T-helper 2 cell treated with Interferon-gamma antibody and Interleukin-4, amounts not matched to agents 100 ng/mL and 5 ng/mL, for 36 hours (primary cell): ENCODE results near the gene GPR132. TPM values are rescaled to one million over a fixed set of nuclear protein-coding genes. Genes with fewer than 3 reads are reported as not detected.
"Not testable (repeated sequence)": the region's sequence is repeated elsewhere in the genome, so short reads cannot be mapped to it uniquely, and the experiment has no call there.

ENCODE experiments used
- intact Hi-C: fragments of 100-400 bp; cut with micrococcal nuclease; formaldehyde crosslinking; loops from one replicate; pipeline ENCODE4 v1.15.1; 2023
- total RNA-seq: library from RNA; stranded (reverse); gene quantifications from 2 replicates; pipeline ENCODE4 v1.2.3, GENCODE V29; 2022

Gene GPR132
- total RNA-seq, 1 donor from 2014 or later, result 31.8 TPM

GRCh38 chr14:105092171-105093037, 27.2 kb upstream of the GPR132 start:
- intact Hi-C loops, result loop anchor here (10.0 kb wide), 1 partner anchor 72 kb away; the partner anchor contains the start of gene JAG2

DNA sequence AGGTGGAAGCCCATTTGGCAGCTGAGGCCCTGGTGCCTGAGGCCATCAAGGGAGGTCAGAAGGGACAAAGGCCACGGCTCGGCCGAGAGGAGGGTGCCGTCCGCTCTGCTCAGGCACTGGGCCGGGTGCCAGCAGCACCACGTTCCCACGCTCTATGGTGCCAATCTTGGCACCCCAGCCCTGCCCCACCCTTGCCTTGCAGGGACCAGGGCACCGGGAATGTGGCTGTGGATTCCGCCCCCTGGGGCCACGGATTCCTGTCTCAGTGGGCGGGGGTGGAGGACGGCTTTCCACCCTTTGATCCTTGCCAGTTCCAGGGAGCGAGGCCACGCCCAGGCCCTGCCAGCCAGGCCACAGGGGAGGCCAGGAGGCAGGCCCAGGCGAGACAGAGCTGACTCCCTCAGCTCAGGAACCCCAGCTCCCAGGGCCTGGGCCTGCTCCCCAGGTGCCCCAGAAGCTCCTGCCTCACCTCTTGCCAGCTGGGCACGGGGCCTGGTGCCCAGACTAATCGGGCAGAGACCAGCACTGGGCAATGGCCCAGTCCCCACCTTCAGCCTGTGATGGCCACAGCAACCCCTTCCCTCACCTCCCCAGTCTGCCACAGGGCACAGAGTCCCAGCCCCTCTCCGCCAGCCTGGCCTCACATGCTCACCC, 26.4 kb upstream of the GPR132 start:
- intact Hi-C loops, result loop anchor here (10.0 kb wide), 1 partner anchor 73 kb away; the partner anchor contains the start of gene JAG2

- intact Hi-C loops, result loop anchor here (10.0 kb wide), 1 partner anchor 74 kb away; the partner anchor contains the start of gene JAG2
Observed at GRCh38 chr14:105091054-105091516, 25.9 kb upstream of the GPR132 start.

DNA sequence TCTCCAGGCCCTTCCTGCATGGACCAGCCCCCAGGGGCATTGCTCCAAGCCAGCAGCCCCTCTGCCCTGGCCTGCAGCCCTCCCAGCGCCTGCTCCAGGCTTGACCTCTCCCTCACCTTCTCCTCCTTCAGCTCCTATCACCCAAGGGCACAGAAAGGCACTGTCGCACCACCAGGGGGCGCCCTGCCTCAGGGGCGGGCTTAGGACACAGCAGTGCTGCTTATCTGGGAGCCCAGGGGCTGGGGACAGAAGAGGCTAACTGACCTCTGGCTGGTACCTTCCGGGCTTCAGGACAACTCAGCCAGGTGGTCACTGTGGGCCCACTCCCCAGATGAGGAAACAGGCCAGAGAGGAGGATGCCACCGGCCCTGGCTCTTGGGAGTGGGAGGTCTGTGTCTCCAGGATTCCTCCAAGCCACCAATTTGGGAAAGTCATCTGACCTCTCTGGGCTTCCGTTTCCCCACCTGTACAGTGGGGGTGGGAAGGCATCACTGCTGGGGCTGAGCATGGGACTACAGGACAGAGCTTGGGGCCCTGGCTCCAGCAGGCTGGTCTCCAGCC, 25.3 kb upstream of the GPR132 start:
- intact Hi-C loops, result loop anchor here (1.0 to 10.0 kb wide), 4 partner anchors 25 to 262 kb away; partner anchors contain the start of genes GPR132 and JAG2

DNA sequence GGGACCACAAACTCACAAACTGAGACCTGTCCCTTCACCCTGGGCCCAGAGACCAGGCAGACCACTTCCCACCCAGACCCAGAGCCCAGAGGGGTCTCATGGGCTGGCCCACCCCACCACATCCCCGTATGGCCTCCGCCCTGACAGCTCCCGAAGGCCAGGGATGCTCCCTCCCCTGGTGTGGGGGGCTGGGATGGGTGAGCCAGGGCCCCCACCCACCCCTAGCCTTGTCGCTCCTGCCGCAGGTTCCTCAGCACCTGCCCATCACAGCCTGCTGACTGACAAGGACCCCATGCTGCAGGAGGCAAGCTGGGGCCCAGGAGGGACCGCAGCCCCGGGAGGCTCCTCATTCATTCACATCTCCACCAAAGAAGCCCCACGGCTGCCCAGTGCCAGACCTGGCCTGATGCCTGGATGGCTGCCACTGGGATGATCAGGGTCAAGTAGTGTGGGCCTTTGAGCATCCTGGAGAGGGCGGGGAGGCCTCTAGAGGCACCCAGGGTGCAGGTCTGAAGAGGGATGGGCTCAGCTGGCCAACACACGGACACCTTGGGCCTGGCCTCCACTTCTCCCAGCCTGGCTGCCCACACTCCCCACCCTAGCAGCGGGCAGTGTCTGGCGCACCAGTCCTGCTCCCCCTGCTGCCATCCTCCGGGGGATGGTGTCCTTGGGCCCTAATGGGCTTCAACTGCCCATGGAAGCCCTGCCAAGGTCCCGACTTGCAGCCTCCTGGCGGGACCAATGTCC, 24.7 kb upstream of the GPR132 start:
- intact Hi-C loops, result loop anchor here (1.0 to 10.0 kb wide), 5 partner anchors 25 to 262 kb away; partner anchors contain the start of genes BRF1, GPR132 and JAG2

- intact Hi-C loops, result loop anchor here (5.0 kb wide), 1 partner anchor 213 kb away; the partner anchor contains the start of gene BRF1
Observed at GRCh38 chr14:105088812-105089745, 23.8 kb upstream of the GPR132 start.

- intact Hi-C loops, result loop anchor here (2.0 to 5.0 kb wide), 3 partner anchors 23 to 214 kb away; partner anchors contain the start of genes BRF1 and GPR132
Observed at GRCh38 chr14:105087963-105088811, 23.0 kb upstream of the GPR132 start.

DNA sequence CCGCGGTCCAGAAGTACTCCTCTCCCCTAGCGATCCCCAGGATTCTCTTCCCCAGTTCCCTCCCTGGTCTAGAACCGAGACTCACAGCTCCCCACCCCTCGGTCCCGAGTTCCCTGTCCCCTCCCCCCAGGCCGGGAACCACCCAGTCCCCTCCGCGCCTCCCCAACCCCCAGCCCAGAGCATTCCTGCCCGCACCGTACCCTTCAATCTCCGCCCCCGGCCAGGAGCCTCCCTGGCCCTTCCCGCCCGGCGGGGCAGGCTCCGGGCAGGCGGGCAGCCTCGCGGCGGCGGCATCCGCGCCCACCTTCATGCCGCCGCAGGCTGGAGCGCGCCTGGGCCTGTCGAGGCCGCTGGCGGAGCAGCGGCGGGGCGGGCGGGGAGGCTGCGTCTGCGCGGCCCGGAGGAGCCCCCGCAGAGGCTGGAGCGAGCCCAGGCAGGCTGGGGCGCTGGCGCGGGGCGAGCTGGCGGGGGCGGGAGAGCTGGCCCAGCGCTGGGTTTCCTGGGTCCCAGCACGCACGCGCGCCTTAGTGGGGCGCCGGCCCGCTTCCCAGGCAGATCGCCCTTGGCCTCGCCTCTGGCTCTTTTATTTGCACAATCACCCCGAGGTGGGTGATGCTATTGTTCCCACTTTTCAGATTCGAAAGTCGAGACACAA, 22.2 kb upstream of the GPR132 start:
- intact Hi-C loops, result loop anchor here (2.0 to 5.0 kb wide), 3 partner anchors 23 to 215 kb away; partner anchors contain the start of genes BRF1 and GPR132

- intact Hi-C loops, result loop anchor here (2.0 to 5.0 kb wide), 3 partner anchors 22 to 215 kb away; partner anchors contain the start of genes BRF1 and GPR132
Observed at GRCh38 chr14:105086833-105087307, 21.6 kb upstream of the GPR132 start.

DNA sequence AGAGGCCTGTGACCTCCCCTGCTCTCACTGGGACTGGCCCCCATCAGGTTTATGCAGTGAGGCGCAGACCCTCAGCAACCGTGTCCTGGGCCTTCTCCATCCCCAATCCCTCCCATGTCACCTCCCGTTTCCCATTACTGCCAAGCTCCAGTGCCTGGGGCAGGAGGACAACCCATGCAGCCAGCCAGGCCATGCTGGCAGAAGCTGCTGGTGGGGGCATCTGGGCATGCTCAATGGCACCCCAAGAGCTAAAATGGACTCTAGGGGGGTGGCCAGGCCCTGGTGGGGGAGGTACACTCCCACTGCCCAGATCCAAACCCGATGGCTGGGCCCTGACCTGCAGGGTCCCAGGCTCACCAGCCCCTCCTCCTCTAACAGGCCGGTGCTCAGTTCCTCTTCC, 20.5 kb upstream of the GPR132 start:
- intact Hi-C loops, result loop anchor here (2.0 to 5.0 kb wide), 3 partner anchors 21 to 217 kb away; partner anchors contain the start of genes BRF1 and GPR132

GRCh38 chr14:105084741-105085571, 19.7 kb upstream of the GPR132 start:
- intact Hi-C loops, result loop anchor here (5.0 kb wide), 1 partner anchor 217 kb away; the partner anchor contains the start of gene BRF1

- intact Hi-C loops, result no loop called here
Observed at GRCh38 chr14:105083926-105084685, 18.9 kb upstream of the GPR132 start.

GRCh38 chr14:105082703-105083102, 17.5 kb upstream of the GPR132 start:
- intact Hi-C loops, result no loop called here

DNA sequence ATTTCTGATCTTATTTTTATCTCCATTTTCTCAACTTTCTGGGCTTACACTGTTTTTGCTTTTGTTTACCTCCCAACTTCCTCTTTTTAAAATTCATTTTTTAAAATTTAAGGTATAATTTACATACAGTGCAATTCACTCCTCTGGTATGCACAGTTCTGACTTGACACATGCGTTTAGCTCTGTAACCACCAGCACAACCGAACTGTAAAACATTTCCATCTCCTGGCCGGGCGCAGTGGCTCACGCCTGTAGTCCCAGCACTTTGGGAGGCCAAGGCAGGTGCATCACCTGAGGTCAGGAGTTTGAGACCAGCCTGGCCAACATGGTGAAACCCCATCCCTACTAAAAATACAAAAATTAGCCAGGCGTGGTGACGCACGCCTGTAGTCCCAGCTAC, 16.2 kb upstream of the GPR132 start:
- intact Hi-C loops, result not testable (repeated sequence)

DNA sequence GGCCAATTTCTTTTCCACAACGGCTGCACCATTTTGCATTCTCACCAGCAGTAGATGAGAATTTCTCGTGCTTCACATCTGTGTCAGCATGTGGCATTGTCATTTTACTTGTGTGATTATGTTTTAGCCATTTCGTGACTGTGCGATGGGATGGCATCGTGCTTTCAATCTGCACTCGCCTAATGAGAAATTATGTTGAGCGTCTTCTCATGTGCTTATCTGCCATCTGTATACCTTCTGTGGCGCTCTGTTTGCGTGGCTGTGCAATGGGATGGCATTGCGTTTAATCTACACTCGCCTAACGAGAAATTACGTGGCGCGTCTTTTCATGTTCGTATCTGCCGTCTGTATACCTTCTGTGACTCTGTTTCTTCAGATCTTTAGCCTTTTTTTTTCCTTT, 14.9 kb upstream of the GPR132 start:
- intact Hi-C loops, result no loop called here

GRCh38 chr14:105078294-105078693, 13.1 kb upstream of the GPR132 start:
- intact Hi-C loops, result no loop called here
